T-helper 1 cell (primary cell): Measurements from ENCODE around the gene ACTA1.
"Not testable (repeated sequence)": the region's sequence is repeated elsewhere in the genome, so short reads cannot be mapped to it uniquely, and the experiment has no call there.

Experiments
- DNase-seq, 5 donors: peaks; one replicate each; pipeline ENCODE4 v3.0.0-alpha.2; 2012 to 2020

ACTA1 gene

DNA sequence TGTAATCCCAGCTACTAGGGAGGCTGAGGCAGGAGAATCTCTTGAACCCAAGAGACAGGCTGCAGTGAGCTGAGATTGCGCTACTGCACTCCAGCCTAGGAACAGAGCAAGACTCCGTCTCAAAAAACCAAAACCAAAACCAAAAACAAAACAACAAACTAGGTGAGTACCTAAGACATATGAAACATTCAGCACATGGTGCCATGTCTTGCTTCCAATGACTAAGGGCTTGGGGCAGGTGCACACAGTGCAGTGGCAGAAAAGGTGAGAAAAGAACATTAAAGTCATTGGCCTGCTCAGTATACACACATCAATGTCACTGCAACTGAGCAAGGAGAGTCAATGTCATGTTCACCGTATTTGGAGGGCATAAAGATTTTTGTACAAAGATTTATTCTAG is 4.1 kb upstream of the ACTA1 start:
- DNase-seq, result no peak

DNA sequence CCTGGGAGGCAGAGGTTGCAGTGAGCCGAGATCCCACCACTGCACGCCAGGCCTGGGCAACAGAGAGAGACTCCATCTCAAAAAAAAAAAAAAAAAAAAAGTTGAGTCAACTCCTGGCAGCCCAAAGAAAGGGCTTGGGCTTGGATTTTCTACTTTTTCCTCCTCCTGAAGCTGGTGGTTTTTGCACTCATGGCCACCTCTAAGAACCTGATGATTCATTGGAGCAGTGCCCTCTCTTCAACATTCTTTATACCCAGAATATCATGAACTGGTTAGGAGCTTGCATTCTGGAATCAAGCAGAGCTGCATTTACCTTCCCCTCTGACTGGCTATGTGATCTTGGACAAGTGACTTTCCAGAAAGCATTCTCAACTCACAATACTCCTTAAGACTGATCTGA is 3.5 kb upstream of the ACTA1 start:
- DNase-seq, result no peak

DNA sequence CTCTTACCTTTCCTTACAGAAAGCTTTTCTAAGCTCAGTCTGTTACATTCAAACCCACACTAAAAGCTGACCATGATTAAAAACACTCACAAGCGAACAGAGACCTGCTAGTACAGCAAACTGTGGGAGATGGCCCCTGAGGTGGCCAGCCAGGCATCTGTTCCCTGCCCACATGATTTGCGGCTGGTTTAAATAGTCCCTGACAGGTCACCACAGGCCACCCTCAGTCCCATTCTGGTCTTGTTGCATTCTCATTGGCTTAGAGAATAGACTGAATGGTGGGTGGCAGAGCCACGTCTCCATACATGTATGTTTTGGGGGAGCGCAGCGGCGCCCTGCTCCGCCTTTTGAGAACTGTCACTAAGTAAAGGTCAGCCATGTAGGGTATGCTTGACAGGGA is 2.3 kb upstream of the ACTA1 start:
- no peak for DNase-seq

DNA sequence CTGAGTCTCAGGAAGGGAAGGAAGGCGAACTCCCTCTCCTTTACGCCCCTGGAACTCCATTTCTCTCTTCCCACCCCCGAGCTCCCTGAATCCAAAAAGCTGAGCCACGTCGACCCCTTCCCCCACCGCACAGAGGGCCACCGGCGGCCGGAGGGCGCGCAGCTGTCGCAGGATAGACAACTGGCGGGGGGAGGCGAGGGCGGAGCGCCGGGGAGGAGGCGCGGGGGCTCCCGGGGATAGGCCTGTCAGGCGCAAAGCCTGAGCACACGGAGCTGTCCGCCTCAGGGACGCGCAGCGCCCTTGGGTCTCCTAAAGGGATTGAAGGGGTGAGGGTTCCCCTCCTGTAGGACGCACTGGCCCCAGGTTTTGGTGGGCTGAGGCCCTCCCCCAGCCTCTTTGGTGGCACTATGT is 752 bp upstream of the ACTA1 start:
- DNase-seq, result no peak

DNA sequence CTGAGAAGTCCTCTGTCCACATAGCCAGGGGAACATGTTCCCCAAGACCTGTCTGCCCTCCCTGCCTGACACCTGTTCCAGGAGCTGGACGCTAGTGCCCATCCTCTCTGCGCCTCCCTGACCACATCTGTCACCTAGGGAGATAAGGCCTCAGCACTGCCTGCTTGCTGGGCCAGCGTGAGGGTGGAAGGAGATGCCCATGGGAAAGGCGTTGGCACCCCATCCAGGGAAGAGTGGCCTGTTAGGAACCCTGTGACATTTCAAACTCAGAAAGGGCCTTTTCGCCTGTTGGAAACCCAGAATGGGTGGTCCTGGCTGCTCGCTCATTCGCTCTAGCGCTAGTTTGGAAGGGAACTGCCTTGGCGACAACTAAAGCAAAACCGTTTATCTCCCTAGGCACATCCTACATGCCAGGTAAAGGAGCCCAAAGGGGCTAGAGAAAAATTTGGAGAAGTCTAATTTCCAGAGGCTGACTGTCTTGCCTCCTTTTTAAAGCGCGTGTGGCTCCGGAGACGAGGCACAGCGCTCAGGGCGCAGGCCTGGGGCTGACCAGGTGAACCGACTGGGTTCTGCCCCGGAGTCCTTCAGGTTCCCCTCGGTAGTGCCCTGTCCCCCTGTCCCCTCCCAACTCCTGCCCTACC is 410 bp downstream of the ACTA1 start:
- no peak for DNase-seq

DNA sequence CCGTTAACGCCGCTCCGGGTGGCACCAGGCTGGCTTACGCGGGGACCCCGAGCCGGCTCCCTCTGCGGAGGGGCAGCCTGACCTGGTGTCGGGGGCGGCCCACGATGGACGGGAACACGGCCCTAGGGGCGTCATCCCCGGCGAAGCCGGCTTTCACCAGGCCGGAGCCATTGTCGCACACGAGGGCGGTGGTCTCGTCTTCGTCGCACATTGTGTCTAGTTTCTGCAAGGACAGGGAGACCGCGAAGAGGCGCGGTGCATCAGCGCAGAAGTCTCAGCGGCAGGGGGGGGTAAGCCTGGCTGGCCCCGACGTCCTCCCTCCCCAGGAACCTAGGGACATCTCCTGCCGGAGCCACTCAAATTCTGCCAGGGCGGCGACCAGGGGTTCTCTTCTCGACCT is 989 bp downstream of the ACTA1 start:
- DNase-seq, result no peak

DNA sequence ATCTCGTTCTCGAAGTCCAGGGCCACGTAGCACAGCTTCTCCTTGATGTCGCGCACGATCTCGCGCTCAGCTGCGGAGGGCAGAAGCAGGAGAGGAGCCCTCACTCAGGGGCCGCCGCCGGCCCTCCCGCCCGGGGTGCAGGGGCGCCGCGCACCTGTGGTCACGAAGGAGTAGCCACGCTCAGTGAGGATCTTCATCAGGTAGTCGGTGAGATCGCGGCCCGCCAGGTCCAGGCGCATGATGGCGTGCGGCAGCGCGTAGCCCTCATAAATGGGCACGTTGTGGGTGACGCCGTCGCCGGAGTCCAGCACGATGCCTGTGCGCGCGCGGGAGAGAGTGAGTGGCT is 1.8 kb downstream of the ACTA1 start:
- no peak for DNase-seq

DNA sequence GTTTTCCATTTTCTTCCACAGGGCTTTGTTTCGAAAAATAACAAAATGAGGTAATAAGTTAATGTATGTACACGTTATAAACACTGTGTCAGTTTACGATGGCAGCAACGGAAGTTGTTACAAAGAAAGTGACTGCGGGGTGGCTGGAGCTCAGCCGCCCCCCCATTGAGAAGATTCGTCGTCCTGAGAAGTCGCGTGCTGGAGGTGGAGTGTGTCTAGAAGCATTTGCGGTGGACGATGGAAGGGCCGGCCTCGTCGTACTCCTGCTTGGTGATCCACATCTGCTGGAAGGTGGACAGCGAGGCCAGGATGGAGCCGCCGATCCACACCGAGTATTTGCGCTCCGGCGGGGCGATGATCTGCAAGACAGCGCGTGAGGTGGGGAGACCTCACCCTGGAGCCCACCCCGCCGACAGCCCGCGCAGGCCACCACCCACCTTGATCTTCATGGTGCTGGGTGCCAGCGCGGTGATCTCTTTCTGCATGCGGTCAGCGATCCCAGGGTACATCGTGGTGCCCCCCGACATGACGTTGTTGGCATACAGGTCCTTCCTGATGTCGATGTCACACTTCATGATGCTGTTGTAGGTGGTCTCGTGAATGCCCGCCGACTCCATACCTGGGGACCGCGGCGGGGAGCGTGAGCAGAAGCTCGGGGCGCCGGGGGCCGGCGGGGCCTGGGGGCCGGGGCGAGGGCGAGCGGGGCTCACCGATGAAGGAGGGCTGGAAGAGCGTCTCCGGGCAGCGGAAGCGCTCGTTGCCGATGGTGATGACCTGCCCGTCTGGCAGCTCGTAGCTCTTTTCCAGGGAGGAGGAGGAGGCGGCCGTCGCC is 2.4 kb downstream of the ACTA1 start:
- DNase-seq, result no peak

DNA sequence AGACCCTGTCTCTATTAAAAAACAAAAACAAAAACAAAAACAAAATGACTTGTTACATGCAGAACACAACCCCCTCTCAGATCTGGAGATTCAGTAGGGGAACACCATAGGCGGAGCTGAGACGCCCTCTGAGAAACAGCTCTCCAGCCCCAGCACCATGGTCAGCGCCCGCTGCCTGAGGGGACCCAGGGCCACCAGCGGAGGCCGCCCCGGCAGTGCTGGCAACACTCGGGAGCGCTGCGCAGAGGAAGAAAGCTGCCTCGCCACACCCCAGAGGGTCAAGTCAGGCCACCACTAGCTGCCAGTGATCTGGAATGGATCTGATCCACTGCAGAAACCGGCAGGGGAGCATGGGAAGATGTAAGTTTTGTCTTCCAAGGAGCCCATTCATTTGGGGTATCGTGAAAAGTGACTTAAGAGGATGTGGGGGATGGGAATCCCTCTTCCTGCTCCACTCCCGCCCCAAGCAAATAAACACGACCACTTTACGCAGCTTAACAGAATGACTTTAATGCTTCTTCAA is 3.1 kb downstream of the ACTA1 start:
- peak in 2 of 5 donors; percentile 17 to 21 for DNase-seq

DNA sequence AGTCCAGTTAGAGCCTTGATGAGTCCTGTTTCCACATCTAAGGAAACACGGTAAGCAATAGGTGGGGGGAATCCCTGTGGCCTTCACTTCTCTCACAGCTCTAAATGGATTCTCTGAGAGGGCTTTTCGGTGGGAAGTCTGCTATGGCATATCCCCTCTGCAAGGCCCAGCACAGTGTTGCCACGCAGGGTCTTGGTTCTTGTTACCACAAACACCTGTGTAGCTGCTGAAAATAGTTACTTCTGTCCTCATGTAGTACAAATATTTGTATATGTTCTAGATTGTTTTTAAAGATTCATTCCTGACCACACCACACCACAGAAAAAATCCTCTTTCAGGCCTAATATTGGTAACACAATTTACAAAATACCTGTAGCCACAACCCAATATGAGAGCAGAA is 5.6 kb downstream of the ACTA1 start:
- no peak for DNase-seq

DNA sequence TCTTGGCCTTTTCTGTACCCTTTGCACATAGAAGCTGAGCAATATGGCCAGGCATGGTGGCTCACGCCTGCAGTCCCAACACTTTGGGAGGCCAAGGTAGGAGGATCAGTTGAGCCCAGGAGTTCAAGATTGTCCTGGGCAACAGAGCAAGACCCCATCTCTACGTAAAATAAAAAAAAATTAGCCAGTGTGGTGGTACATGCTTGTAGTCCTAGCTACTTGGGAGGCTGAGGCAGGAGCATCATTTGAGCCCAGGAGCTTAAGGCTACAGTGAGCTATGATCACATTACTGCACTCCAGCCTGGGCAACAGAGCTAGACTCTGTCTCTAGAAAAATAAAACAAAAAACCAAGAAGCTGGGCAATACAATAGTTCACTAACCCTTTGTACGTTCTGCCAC is 6.3 kb downstream of the ACTA1 start:
- DNase-seq, result no peak

DNA sequence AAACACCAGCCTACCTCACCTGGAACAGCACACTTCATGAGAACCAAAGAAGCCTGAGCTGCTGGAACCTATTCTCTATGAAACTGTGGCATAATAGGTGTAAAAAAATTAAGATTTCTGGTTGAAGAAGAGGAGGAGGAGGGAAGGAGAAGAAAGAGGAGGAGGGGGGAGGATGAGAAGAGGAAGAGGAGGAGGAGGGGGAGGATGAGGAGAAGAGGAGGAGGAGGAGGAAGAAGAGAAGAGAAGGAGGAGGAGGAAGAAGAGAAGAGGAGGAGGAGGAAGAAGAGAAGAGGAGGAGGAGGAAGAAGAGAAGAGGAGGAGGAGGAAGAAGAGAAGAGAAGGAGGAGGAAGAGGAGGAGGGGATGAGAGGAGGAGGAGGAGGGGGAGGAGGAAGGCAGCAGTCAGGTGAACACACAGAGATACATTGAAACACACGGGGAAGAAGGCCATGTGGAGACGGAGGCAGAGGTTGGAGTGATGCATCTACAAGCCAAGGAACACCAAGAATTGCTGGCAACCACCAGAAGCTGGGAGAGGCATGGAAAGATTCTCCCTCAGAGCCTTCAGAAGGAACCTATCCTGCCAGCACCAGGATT is 8.2 kb downstream of the ACTA1 start:
- no peak for DNase-seq

DNA sequence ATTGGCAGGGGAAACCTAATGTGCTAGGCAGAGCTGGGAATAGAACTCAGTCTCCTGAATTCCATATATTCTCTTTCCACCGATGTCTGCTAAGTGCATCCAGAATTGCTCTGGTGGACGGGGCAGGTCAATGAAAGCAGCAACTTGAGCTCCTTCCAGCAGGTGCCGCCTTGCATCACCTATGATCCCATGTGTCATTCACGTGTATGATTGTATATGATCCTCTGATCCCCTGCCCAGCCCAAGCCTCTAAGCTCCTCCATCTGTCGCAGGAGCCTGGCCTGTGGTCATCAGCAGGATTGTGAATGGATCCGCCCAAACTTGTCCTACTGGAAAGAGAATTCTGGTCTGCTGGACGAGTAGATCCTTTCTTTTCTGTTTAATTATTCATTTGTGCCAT is 13.1 kb downstream of the ACTA1 start:
- DNase-seq, result no peak

DNA sequence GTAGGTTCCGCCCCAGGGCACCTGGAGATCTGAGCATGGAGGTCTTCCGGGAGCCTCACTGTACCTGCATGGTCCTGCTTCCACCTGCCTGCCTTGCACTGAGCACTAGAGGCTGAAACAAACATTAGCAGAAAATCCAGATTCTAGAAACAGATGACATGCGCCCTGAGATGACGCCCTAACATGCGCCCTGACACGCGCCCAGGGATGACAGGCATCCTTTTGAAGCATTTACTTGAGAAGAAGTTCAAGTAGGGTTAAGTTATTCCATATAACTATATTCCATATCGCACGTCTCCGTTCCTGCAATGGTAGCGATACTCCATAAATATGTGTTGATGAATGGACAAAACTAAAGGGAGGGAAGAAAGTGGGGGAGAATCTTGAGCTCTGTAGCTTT is 13.7 kb downstream of the ACTA1 start:
- no peak for DNase-seq

DNA sequence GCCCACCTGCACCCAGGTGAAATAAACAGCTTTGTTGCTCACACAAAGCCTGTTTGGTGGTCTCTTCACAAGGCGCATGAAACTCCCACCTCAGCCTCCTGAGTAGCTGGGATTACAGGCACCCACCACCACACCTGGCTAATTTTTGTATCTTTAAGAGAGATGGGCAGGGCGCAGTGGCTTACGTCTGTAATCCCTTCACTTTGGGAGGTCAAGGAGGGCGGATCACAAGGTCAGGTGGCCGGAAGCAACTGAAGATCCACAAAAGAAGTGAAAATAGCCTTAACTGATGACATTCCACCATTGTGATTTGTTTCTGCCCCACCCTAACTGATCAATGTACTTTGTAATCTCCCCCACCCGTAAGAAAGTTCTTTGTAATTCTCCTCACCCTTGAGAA is 15.3 kb downstream of the ACTA1 start:
- DNase-seq, result not testable (repeated sequence)

DNA sequence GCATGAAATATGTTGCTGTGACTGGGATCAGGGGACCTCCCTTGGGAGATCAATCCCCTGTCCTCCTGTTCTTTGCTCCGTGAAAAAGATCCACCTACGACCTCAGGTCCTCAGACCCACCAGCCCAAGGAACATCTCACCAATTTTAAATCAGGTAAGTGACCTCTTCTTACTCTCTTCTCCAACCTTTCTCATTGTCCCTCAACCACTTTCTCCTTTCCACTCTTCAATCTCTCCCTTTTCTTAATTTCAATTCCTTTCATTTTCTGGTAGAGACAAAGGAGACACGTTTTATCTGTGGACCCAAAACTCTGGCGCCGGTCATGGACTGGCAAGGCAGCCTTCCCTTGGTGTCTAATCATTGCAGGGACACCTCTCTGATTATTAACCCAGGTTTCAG is 21.1 kb downstream of the ACTA1 start:
- DNase-seq, result not testable (repeated sequence)

DNA sequence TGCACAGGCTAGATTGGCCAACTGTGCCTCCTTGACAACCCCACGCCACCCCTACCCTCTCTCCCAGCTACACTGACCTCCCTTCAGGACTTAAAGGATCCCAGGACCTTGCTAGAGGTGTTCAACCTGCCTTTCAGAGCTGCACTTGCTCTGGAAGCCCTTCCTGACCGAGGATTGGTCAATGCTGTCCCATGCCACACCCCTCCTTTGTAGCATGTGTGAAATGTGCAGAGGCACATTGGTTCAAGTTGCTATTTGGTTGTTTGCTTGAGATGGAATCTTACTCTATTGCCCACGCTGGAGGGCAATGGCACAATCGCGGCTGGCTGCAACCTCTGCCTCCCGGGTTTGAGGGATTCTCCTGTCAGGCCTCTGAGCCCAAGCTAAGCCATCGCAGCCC is 21.8 kb downstream of the ACTA1 start:
- DNase-seq, result no peak

DNA sequence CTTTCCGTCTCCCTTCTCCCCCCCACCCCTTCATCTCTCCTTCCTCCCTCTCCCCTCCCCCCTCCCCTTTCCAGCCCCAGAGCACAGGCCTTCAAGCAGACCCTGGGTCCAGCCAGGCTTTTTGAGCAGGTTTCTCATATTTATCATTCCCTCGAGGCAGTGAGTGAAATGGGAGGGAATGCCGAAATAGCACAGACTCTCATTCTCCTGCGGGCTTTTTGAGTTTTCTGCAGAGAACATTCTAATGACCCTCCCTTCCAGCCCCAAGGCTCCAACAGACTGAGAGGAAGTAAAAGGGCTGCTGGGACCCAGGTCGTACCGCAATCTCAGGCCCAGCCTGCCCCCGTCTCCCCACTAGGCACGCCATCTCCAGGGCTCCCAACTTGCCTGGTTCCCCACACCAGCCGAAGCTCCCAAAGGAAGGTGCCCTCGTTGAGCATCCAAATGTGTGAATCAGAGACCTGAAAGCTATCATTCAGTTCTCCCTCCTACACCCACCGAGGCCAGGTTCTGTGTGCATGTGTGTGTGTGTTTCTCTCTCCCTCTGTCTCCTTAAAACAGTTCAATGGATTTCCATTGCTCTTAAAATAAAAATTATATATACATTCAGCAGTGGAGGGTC is 22.3 kb downstream of the ACTA1 start:
- no peak for DNase-seq

DNA sequence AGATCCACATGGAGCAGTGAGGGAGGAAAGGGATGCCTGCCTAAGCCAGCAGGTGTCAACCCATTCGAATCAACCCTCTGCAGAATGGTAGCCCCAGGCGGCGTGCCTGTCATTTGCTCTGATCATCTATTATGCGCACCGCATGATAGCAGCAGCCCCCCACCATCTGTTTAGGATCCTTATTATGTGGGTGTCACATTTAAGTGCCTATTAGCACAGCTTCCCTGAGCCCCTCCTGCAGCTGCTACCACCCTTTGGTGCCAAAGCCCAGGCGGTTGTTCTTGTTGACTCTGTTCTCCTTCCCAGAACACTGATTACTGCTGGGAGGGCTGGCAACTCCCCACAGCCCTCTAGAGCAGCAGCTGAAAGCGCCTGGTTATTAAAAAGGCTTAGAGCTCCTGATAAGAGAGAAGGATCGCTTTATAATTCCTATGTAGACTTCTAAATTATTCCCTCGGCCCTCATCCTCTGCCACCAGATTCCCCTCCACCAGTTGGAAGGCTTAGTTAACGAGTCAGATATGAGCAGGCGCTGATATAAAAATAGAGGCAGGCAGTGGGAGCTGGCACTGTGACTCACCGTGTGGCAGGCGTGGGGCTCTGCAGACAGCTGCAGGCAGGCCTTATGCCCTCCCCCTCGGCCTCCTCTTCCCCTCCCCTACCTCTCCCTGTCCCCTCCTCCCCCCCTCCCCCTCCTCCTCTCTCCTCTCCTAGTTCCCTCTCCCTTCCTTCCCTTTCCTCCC is 23.0 kb downstream of the ACTA1 start:
- no peak for DNase-seq

DNA sequence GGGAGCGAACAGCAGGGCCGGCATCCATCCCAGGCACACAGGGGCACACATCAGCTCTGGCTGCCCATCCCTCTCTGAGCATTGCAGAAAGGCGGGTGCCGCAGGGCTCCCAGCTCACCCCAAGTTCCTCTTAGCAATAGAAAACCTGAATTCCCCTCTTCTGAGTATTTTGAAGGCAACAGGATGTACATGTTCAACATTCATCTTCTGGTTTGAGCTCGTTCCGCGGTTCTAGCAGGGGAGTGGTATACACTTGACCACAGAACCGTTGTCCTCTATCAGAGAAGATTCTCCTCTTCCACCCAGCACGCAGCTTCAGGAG is 23.6 kb downstream of the ACTA1 start:
- DNase-seq, result no peak

DNA sequence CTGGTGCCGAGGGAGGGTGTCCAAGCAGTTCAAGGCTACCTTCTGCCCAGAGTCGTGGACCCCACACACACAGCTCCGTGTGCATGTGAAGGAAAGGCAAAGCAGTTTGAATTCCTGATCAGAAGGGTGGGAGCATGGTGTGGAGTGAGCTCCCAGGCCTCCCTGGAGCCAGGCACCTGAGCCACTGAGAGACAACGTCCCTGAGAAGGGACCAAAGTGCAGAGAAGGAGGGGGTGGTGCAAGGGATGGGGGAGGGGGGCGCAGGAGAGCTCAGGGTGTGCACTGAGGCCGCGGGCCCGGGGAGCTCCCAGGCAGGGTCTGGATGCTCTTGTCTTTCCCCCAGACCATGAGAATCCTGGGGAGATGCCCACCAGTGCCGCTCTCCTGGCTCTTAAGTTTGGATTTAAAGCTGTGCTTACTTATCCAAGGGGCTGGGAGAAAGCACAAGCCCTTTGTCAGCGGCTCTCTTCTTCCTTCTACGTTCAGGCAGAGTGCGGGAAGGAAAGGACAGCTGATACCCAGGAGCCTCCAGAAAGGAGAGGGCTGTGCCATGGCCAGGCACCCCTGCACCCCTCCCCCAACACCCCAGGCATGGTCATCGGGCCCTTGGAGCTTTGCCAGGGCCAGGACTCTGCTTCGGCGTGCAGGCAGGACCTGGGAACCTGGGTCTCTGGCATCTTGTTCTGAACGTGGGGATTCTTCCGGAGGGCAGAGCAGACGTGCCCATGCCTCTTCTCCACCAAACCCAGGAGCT is 24.1 kb downstream of the ACTA1 start:
- no peak for DNase-seq

DNA sequence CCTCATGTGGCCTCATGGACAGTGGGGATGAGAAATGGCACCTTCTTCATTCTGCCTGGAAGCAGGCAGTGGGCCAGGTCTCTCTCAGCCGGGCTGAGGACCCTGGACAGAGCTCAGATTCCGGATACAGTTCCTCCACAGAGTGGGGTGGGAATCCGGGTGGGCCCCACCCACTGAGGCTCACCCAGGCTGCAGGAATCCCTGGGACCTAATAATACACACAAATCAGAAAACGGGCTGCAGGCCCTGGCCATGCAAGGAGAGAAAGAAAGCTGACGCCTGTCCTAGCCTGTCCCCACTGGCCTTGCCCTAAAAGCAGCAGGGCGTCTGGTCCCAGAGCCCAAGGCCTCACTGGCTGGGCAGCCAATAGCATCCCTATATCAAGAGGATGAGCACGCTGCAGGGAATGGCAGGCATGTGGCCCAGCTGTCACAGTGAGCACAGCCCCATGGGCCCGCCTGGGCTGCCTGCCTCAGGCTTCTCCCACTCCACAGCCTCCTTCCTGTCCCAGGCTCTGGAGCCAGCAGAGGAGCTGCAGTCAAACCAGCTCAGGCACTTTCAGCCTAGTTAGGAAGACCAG is 25.3 kb downstream of the ACTA1 start:
- no peak for DNase-seq
